Keratinocyte (primary cell): ENCODE measurements around the gene PURA. TPM values are rescaled to one million over a fixed set of nuclear protein-coding genes. Genes with fewer than 3 reads are reported as not detected.
A peak's percentile ranks its signal among the peaks of the same experiment; 100 is the strongest.

ENCODE experiments used
- DNase-seq: peaks from one replicate; pipeline ENCODE4 v3.0.0-alpha.2; 2011; ENCODE audit warnings: low read depth, missing footprints, low spot score
- FAIRE-seq: peaks from 2 replicates; lab custom pipeline; 2011; peaks lifted over from hg19 to GRCh38; lab: Jason Lieb, UNC
- H2AFZ ChIP-seq: 2 replicates; pipeline ENCODE4 v1.6.0; 2012; ENCODE audit warnings: low read length, control low read depth, inconsistent platforms; ENCODE audit not compliant: control insufficient read depth
- H3K27ac ChIP-seq: 2 replicates; pipeline ENCODE4 v1.5.1; 2011; ENCODE audit warnings: low read length; ENCODE audit not compliant: control insufficient read depth, insufficient read depth
- H3K27me3 ChIP-seq: 3 replicates; pipeline ENCODE4 v1.6.0; 2011; ENCODE audit warnings: low read length; ENCODE audit not compliant: control insufficient read depth, insufficient read depth; ENCODE audit errors: extremely low read depth
- H3K36me3 ChIP-seq, 2 experiments: 2 replicates in 1 of 2; 3 replicates in 1 of 2; pipeline ENCODE4 v1.5.1; 2011; ENCODE audit warnings: low read length in 2 of 2, mild to moderate bottlenecking in 1 of 2; ENCODE audit not compliant: control insufficient read depth in 2 of 2, insufficient read depth in 2 of 2; ENCODE audit errors: extremely low read depth in 1 of 2
- H3K4me1 ChIP-seq: 3 replicates; pipeline ENCODE4 v1.5.1; 2011; ENCODE audit warnings: low read length; ENCODE audit not compliant: control insufficient read depth, insufficient read depth; ENCODE audit errors: extremely low read depth
- H3K4me2 ChIP-seq: 3 replicates; pipeline ENCODE4 v1.6.0; 2011; ENCODE audit warnings: low read depth, low read length; ENCODE audit not compliant: control insufficient read depth, insufficient read depth; ENCODE audit errors: extremely low read depth
- H3K4me3 ChIP-seq, 3 experiments: fragments of 200-600 bp in 1 of 3; sonication (generic) in 1 of 3; 2 replicates in 2 of 3; 3 replicates in 1 of 3; pipeline ENCODE4 v1.5.1; 2011 to 2016; ENCODE audit warnings: low read length in 3 of 3, mild to moderate bottlenecking in 3 of 3, control low read depth in 2 of 3, inconsistent platforms in 1 of 3, low read depth in 1 of 3, mixed read lengths in 1 of 3, mixed run types in 1 of 3, moderate library complexity in 1 of 3; ENCODE audit not compliant: control insufficient read depth in 2 of 3, insufficient read depth in 2 of 3; ENCODE audit errors: extremely low read depth in 1 of 3
- H3K79me2 ChIP-seq: 2 replicates; pipeline ENCODE4 v1.6.0; 2012; ENCODE audit warnings: low read length; ENCODE audit not compliant: control insufficient read depth, insufficient read depth
- H3K9ac ChIP-seq: 3 replicates; pipeline ENCODE4 v1.6.0; 2011; ENCODE audit warnings: low read length; ENCODE audit not compliant: control insufficient read depth, insufficient read depth; ENCODE audit errors: extremely low read depth
- H3K9me1 ChIP-seq: 3 replicates; pipeline ENCODE4 v1.6.0; 2011; ENCODE audit warnings: low read length; ENCODE audit not compliant: control insufficient read depth, insufficient read depth; ENCODE audit errors: extremely low read depth
- H3K9me3 ChIP-seq: 2 replicates; pipeline ENCODE4 v1.5.1; 2012; ENCODE audit warnings: low read depth, low read length; ENCODE audit not compliant: control insufficient read depth
- H4K20me1 ChIP-seq: 3 replicates; pipeline ENCODE4 v1.6.0; 2011; ENCODE audit warnings: low read length; ENCODE audit not compliant: control insufficient read depth, insufficient read depth; ENCODE audit errors: extremely low read depth
- EZH2 ChIP-seq: IDR thresholded peaks from one replicate; pipeline ENCODE4 v1.6.1; 2012; ENCODE audit warnings: inconsistent platforms, mild to moderate bottlenecking, low read length, moderate library complexity
- dilution Hi-C: fragments of 300-500 bp; cut with MboI; formaldehyde crosslinking; loops from one replicate; pipeline ENCODE4 v1.7.0; 2020; ENCODE audit warnings: low sequenced_read_pairs; ENCODE audit not compliant: extremely low pct_ligation_motif_present
- polyA plus RNA-seq, 5 experiments: library from polyadenylated mRNA; depleted of rRNA in 3 of 5; stranded (reverse) in 3 of 5; stranded (forward) in 1 of 5; unstranded in 1 of 5; fragments of >200 nt; gene quantifications; 1 replicate in 1 of 5; 2 replicates in 3 of 5; 3 replicates in 1 of 5; pipeline versions ENCODE4 v1.2.1 to v1.2.3, GENCODE V29; 2011 to 2012; ENCODE audit warnings: missing spikeins in 2 of 5, low read depth in 1 of 5, low replicate concordance in 1 of 5
- TF ChIP-seq, protein P1 (sequence below), 3 experiments: IDR thresholded peaks in 1 of 3; conservative IDR thresholded peaks in 1 of 3; optimal IDR thresholded peaks in 1 of 3; 2 replicates in 2 of 3; 3 replicates in 1 of 3; pipeline versions ENCODE3 to v1.5.1; 2011; ENCODE audit warnings: low read length in 3 of 3, mild to moderate bottlenecking in 3 of 3, moderate library complexity in 2 of 3, control low read depth in 1 of 3, inconsistent platforms in 1 of 3; ENCODE audit not compliant: insufficient read depth in 2 of 3; ENCODE audit errors: extremely low read depth in 1 of 3

Gene PURA
- polyA plus RNA-seq, 1 donor (not counting 4 experiments of a cell fraction or from before 2014, with no cell fraction given): 4.1 TPM

GRCh38 chr5:140113180-140113698 is 670 bp upstream of the PURA start:
- Histone ChIP-seq H3K36me3 (no peaks in the 10 kb centered on the region), H3K4me3 (peak overlapping the region; percentile 58 to 80 (median 60)), H3K9me3 (no peaks in the 10 kb centered on the region), H3K27ac (peak overlapping the region; percentile 50), H4K20me1 (no peaks in the 10 kb centered on the region), H3K4me2 (peak overlapping the region; percentile 60), H3K4me1 (peaks cover 19% of the 10 kb centered on the region), H3K27me3 (no peaks in the 10 kb centered on the region), H3K79me2 (peaks cover 85% of the 10 kb centered on the region), H3K9ac (peak overlapping the region; percentile 83), H3K9me1 (no peaks in the 10 kb centered on the region), H2AFZ (peak overlapping the region; percentile 72)
- no peak for DNase-seq
- dilution Hi-C loops: no loop called here
- no peak for FAIRE-seq
- no peak for TF ChIP-seq EZH2

DNA sequence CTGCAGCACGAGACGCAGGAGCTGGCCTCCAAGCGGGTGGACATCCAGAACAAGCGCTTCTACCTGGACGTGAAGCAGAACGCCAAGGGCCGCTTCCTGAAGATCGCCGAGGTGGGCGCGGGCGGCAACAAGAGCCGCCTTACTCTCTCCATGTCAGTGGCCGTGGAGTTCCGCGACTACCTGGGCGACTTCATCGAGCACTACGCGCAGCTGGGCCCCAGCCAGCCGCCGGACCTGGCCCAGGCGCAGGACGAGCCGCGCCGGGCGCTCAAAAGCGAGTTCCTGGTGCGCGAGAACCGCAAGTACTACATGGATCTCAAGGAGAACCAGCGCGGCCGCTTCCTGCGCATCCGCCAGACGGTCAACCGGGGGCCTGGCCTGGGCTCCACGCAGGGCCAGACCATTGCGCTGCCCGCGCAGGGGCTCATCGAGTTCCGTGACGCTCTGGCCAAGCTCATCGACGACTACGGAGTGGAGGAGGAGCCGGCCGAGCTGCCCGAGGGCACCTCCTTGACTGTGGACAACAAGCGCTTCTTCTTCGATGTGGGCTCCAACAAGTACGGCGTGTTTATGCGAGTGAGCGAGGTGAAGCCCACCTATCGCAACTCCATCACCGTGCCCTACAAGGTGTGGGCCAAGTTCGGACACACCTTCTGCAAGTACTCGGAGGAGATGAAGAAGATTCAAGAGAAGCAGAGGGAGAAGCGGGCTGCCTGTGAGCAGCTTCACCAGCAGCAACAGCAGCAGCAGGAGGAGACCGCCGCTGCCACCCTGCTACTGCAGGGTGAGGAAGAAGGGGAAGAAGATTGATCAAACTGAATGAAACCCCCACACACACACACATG is 654 bp downstream of the PURA start:
- Histone ChIP-seq H3K4me3 (peak overlapping the region; percentile 58 to 80 (median 62)), H3K4me1 (peaks cover 12% of the 10 kb centered on the region), H3K27ac (peak overlapping the region; percentile 35), H4K20me1 (no peaks in the 10 kb centered on the region), H2AFZ (peak overlapping the region; percentile 62), H3K36me3 (no peaks in the 10 kb centered on the region), H3K27me3 (no peaks in the 10 kb centered on the region), H3K9me3 (no peaks in the 10 kb centered on the region), H3K79me2 (peaks cover 77% of the 10 kb centered on the region), H3K4me2 (peak overlapping the region; percentile 79), H3K9ac (peak overlapping the region; percentile 83), H3K9me1 (no peaks in the 10 kb centered on the region)
- FAIRE-seq: no peak
- TF ChIP-seq, protein P1, sequence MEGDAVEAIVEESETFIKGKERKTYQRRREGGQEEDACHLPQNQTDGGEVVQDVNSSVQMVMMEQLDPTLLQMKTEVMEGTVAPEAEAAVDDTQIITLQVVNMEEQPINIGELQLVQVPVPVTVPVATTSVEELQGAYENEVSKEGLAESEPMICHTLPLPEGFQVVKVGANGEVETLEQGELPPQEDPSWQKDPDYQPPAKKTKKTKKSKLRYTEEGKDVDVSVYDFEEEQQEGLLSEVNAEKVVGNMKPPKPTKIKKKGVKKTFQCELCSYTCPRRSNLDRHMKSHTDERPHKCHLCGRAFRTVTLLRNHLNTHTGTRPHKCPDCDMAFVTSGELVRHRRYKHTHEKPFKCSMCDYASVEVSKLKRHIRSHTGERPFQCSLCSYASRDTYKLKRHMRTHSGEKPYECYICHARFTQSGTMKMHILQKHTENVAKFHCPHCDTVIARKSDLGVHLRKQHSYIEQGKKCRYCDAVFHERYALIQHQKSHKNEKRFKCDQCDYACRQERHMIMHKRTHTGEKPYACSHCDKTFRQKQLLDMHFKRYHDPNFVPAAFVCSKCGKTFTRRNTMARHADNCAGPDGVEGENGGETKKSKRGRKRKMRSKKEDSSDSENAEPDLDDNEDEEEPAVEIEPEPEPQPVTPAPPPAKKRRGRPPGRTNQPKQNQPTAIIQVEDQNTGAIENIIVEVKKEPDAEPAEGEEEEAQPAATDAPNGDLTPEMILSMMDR (optimal IDR thresholded peaks at IDR 0.05 in 1 of 3, IDR thresholded peaks at IDR 0.05 in 1 of 3, conservative IDR thresholded peaks at IDR 0.05 in 1 of 3; ENCODE audit: extremely low read depth in 1 of 3, insufficient read depth in 2 of 3, low read length in 3 of 3): no peak
- TF ChIP-seq EZH2: no peak
- dilution Hi-C loops: no loop called here
- DNase-seq: no peak
